Nephron progenitor cell (in vitro differentiated cells): ENCODE measurements around the gene FANCF.
"Not testable (repeated sequence)": the region's sequence is repeated elsewhere in the genome, so short reads cannot be mapped to it uniquely, and the experiment has no call there.

Experiments used
- DNase-seq: peaks from one replicate; pipeline ENCODE4 v3.0.0; 2021
- H3K27ac Mint-ChIP-seq: 2 replicates; pipeline ENCODE4 v1.8.0; 2021; ENCODE audit warnings: mild to moderate bottlenecking, moderate library complexity, mixed read lengths
- H3K27me3 Mint-ChIP-seq: 2 replicates; pipeline ENCODE4 v1.8.0; 2021; ENCODE audit warnings: mild to moderate bottlenecking, low read depth, mixed read lengths; ENCODE audit not compliant: poor library complexity
- H3K36me3 Mint-ChIP-seq: 2 replicates; pipeline ENCODE4 v1.8.0; 2021; ENCODE audit warnings: low read depth, mixed read lengths
- H3K4me1 Mint-ChIP-seq: 2 replicates; pipeline ENCODE4 v1.8.0; 2021; ENCODE audit warnings: mixed read lengths
- H3K4me3 Mint-ChIP-seq: 2 replicates; pipeline ENCODE4 v1.8.0; 2021; ENCODE audit warnings: mild to moderate bottlenecking, moderate library complexity, mixed read lengths
- H3K9me3 Mint-ChIP-seq: 2 replicates; pipeline ENCODE4 v1.8.0; 2021; ENCODE audit warnings: mild to moderate bottlenecking, moderate library complexity, mixed read lengths
- TF ChIP-seq, protein P1 (sequence below): fragments of 200-600 bp; sonication (generic); IDR thresholded peaks from 2 replicates; pipeline ENCODE4 v1.5.0; 2021; ENCODE audit warnings: antibody characterized with exemption

Gene FANCF

DNA sequence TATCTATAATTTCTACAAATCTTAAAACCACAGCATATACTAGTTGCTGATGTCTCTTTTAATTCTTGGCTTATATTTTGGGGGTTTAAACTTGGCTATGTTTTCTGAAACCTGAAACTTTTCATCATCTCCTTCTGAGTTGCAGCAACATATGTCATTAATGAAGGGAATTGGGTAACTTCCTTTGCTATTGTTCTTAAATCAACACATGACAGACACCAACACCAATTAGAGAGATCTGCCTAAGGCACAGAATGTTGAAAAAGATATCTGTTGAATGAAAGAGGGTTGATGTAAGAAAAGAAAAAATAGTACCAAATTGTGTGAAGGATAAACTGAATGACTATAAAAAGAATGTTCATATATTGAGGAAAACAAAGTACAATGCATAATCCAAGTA is 30.5 kb upstream of the FANCF start:
- TF ChIP-seq, protein P1, sequence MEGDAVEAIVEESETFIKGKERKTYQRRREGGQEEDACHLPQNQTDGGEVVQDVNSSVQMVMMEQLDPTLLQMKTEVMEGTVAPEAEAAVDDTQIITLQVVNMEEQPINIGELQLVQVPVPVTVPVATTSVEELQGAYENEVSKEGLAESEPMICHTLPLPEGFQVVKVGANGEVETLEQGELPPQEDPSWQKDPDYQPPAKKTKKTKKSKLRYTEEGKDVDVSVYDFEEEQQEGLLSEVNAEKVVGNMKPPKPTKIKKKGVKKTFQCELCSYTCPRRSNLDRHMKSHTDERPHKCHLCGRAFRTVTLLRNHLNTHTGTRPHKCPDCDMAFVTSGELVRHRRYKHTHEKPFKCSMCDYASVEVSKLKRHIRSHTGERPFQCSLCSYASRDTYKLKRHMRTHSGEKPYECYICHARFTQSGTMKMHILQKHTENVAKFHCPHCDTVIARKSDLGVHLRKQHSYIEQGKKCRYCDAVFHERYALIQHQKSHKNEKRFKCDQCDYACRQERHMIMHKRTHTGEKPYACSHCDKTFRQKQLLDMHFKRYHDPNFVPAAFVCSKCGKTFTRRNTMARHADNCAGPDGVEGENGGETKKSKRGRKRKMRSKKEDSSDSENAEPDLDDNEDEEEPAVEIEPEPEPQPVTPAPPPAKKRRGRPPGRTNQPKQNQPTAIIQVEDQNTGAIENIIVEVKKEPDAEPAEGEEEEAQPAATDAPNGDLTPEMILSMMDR, result no peak
- peaks cover 3% of the 10 kb centered on the region for H3K27me3 Mint-ChIP-seq
- peaks cover 58% of the 10 kb centered on the region for H3K4me1 Mint-ChIP-seq
- DNase-seq, result no peak
- peaks cover 20% of the 10 kb centered on the region for H3K9me3 Mint-ChIP-seq
- H3K4me3 Mint-ChIP-seq, result no peak overlapping the region
- H3K36me3 Mint-ChIP-seq, result peaks cover 18% of the 10 kb centered on the region
- H3K27ac Mint-ChIP-seq, result no peak overlapping the region

DNA sequence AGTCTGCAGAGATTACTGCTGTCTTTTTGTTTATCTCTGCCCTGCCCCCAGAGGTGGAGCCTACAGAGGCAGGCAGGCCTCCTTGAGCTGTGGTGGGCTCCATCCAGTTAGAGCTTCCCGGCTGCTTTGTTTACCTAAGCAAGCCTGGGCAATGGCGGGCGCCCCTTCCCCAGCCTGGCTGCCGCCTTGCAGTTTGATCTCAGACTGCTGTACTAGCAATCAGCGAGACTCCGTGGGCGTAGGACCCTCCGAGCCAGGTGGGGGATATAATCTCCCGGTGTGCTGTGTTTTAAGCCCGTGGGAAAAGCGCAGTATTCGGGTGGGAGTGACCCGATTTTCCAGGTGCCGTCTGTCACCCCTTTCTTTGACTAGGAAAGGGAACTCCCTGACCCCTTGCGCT is 26.7 kb upstream of the FANCF start:
- not testable (repeated sequence) for H3K27me3 Mint-ChIP-seq, DNase-seq
- H3K4me1 Mint-ChIP-seq, result peaks cover 49% of the 10 kb centered on the region
- H3K9me3 Mint-ChIP-seq, result peaks cover 40% of the 10 kb centered on the region
- peaks cover 29% of the 10 kb centered on the region for H3K36me3 Mint-ChIP-seq
- peak overlapping the region; percentile 10 for H3K4me3 Mint-ChIP-seq
- peak overlapping the region; percentile 90 for H3K27ac Mint-ChIP-seq

GRCh38 chr11:22641559-22641958 is 15.9 kb upstream of the FANCF start:
- peaks cover 4% of the 10 kb centered on the region for H3K9me3 Mint-ChIP-seq
- peaks cover 5% of the 10 kb centered on the region for H3K4me1 Mint-ChIP-seq
- H3K4me3 Mint-ChIP-seq, result no peak overlapping the region
- DNase-seq, result no peak
- no peaks in the 10 kb centered on the region for H3K36me3 Mint-ChIP-seq
- TF ChIP-seq, protein P1, result no peak
- H3K27ac Mint-ChIP-seq, result no peak overlapping the region
- no peaks in the 10 kb centered on the region for H3K27me3 Mint-ChIP-seq

- Mint-ChIP-seq H3K4me3 (no peak overlapping the region), H3K27ac (no peak overlapping the region)
These were observed 15.2 kb upstream of the FANCF start for GRCh38 chr11:22640862-22641261.

DNA sequence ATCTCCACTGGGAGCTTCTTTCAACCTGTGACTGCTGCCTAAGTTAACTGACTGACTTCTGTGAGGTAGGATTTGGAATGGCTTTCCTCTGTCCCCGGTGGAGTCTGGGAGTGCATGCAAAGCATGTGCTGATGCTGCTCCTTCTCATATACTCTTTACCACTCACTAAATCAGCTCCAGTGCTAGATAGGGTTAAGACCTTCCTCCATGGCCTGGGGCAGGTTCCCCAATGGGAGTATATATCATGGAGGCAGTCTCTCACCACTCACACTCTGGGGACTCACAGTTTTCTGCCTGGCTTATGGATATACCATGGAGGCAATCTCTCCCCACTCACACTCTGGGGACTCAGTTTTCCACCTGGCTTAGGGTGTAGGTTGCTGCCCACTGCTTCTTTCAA is 10.1 kb upstream of the FANCF start:
- Mint-ChIP-seq H3K27me3 (peaks cover 3% of the 10 kb centered on the region), H3K4me1 (peaks cover 19% of the 10 kb centered on the region), H3K4me3 (no peak overlapping the region), H3K36me3 (peaks cover 7% of the 10 kb centered on the region), H3K9me3 (no peaks in the 10 kb centered on the region), H3K27ac (peak overlapping the region; percentile 88)
- no peak for DNase-seq
- TF ChIP-seq, protein P1, result no peak

More at GRCh38 chr11:22640862-22641261, 15.2 kb upstream of the FANCF start:
- no peaks in the 10 kb centered on the region for H3K27me3 Mint-ChIP-seq
- no peaks in the 10 kb centered on the region for H3K36me3 Mint-ChIP-seq
- no peaks in the 10 kb centered on the region for H3K9me3 Mint-ChIP-seq
- TF ChIP-seq, protein P1, result no peak
- DNase-seq, result no peak
- H3K4me1 Mint-ChIP-seq, result peaks cover 12% of the 10 kb centered on the region

DNA sequence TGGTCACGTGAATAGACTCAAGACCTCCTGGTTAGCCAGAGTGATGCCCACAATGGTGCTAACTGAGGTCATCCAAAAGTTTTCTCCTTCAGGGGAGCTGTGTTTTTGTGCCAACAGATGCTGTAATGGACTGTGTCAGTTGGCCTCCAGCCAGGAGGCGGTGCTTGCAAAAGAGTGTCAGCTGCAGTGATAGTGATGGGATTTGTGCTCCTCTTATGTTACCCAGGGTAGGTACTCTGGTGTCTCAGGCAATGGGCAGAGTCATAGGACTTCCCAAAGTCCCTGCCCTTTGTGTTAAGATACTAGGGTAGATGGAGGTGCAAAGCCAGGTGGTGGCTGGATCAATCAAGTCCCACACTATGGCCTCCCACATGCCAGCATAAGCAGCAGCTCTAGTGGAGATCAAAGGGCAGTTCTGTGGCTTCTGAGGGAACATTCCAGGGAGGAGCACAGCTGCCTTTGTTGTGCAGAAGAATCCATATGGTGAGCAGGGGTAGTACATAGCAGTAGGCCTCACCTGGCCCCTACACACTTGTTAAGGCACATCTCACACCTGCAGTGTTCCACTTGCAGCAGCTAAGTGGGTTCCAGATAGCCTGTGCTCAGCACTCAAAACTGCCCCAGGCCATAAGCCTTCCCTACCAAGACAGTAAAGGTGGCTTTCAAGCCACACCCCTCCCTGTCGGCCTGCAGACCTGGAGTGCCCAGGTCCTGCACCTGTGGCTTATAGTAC is 9.4 kb upstream of the FANCF start:
- TF ChIP-seq, protein P1, result no peak
- Mint-ChIP-seq H3K36me3 (peaks cover 7% of the 10 kb centered on the region), H3K9me3 (no peaks in the 10 kb centered on the region), H3K4me1 (peaks cover 18% of the 10 kb centered on the region), H3K27me3 (peaks cover 3% of the 10 kb centered on the region), H3K27ac (no peak overlapping the region), H3K4me3 (no peak overlapping the region)
- no peak for DNase-seq
